Esophagus (tissue), 2 donors: ENCODE results near the gene HPSE. TPM values are rescaled to one million over a fixed set of nuclear protein-coding genes. Genes with fewer than 3 reads are reported as not detected.

ENCODE experiments used
- H3K27ac ChIP-seq, 2 donors: one replicate each; pipeline ENCODE4 v1.5.1; 2013; ENCODE audit warnings: low read depth in 2 of 2, mild to moderate bottlenecking in 2 of 2, inconsistent platforms in 1 of 2, low read length in 1 of 2, moderate library complexity in 1 of 2
- H3K27me3 ChIP-seq, 2 donors: one replicate each; pipeline ENCODE4 v1.6.1; 2013; ENCODE audit warnings: low read length in 2 of 2, control low read depth in 1 of 2, mild to moderate bottlenecking in 1 of 2; ENCODE audit not compliant: insufficient read depth in 2 of 2, control insufficient read depth in 1 of 2
- H3K36me3 ChIP-seq, 2 donors: one replicate each; pipeline ENCODE4 v1.6.1; 2013; ENCODE audit warnings: low read length in 1 of 2; ENCODE audit not compliant: control insufficient read depth in 2 of 2, insufficient read depth in 2 of 2
- H3K4me1 ChIP-seq, 2 donors: one replicate each; pipeline ENCODE4 v1.6.1; 2013; ENCODE audit warnings: low read length in 1 of 2; ENCODE audit not compliant: control insufficient read depth in 2 of 2, insufficient read depth in 2 of 2
- H3K4me3 ChIP-seq, 2 donors: one replicate each; pipeline ENCODE4 v1.5.1; 2013; ENCODE audit warnings: low read length in 2 of 2, mild to moderate bottlenecking in 2 of 2, low read depth in 1 of 2, moderate library complexity in 1 of 2
- H3K9me3 ChIP-seq, 2 donors: one replicate each; pipeline ENCODE4 v1.6.1; 2013; ENCODE audit warnings: mild to moderate bottlenecking in 2 of 2, low read depth in 1 of 2, low read length in 1 of 2, moderate library complexity in 1 of 2; ENCODE audit not compliant: control insufficient read depth in 2 of 2, insufficient read depth in 1 of 2
- WGBS, 2 donors: extraction: QIAGEN DNeasy Blood & Tissue Kit; methylation state at CpG; one replicate each; pipeline ENCODE4 v1.1.7; 2013; 5-methylcytosine and 5-hydroxymethylcytosine counted together
- polyA plus RNA-seq, 2 donors: library from polyadenylated mRNA; stranded (reverse); fragments of 200-250 nt; gene quantifications; one replicate each; pipeline ENCODE4 v1.2.3, GENCODE V29; 2013
- donor health status: healthy with polysubstance abuse.
- donor health status: Bipolar disorder and iron deficiency.

HPSE gene
- polyA plus RNA-seq = 10 to 100 TPM; 15.9 to 16.7 TPM

- Histone ChIP-seq H3K4me1 (peaks cover 0 to 10% of the 10 kb centered on the region in 2 donors), H3K27ac (peak within 1 kb of the TSS; percentile 36 to 47), H3K36me3 (no peaks in the 10 kb centered on the region), H3K27me3 (no peaks in the 10 kb centered on the region), H3K4me3 (peak within 1 kb of the TSS; percentile 63 to 65), H3K9me3 (no peaks in the 10 kb centered on the region)
- WGBS, 2 donors = 1% methylated on average over 51 to 63 of the region's 63 CpGs
Observed at GRCh38 chr4:83334425-83335241, at the start of gene HPSE. TSS of gene HPSE (minus strand) at chr4:83334848. CDS start at chr4:83334782, 66 bp downstream.

GRCh38 chr4:83382850-83383249 is 48.2 kb upstream of the HPSE start:
- no peaks in the 10 kb centered on the region for H3K27me3 ChIP-seq
- 62 to 79% methylated on average over 2 of the region's 2 CpGs for WGBS, 2 donors
- H3K4me1 ChIP-seq = peaks cover 0 to 2% of the 10 kb centered on the region in 2 donors
- H3K4me3 ChIP-seq = no peak overlapping the region
- H3K9me3 ChIP-seq = peaks cover 5 to 7% of the 10 kb centered on the region in 2 donors
- H3K36me3 ChIP-seq = no peaks in the 10 kb centered on the region
- no peak overlapping the region for H3K27ac ChIP-seq

DNA sequence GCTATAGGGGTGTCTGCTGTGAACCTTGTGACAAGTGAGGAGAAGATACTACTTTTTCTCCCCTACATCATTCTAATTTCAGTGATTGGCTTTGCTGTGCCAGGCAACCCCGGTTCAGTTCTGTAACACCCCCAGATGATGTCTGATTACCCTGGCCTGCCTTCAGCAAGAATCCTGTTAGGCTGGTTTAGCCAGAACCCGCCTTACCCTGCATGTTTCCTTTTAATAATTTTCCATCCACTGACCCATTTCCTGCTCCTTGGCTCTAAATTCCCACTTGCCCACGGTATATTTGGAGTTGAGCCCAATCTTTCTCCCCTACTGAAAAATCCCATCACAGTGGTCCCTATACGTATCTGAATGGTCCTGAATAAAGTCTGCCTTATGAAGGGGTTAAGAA is 46.5 kb upstream of the HPSE start:
- no peak overlapping the region for H3K27ac ChIP-seq
- no peaks in the 10 kb centered on the region for H3K36me3 ChIP-seq
- H3K27me3 ChIP-seq = no peaks in the 10 kb centered on the region
- H3K4me1 ChIP-seq = peaks cover 0 to 2% of the 10 kb centered on the region in 2 donors
- 54 to 60% methylated on average over 4 of the region's 4 CpGs for WGBS, 2 donors
- H3K4me3 ChIP-seq = no peak overlapping the region
- peaks cover 5 to 7% of the 10 kb centered on the region in 2 donors for H3K9me3 ChIP-seq

DNA sequence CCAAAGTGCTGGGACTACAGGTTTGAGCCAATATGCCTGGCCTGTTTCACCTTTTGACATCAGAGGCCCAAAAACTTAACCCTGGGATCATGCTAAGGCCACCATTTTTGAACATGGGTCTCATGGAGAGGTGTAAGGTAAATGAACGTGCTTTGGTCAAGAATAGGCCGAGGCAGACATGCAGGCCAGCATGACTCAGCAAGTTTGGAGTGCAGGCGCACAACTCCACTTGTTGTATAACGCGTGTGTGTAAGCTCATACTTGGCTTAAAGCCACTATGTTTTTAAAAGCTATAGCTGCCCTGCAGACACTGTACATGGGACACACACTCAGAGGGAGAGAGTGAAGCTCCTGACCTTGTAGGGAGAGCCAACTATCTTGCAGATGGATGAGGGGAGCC is 43.8 kb upstream of the HPSE start:
- no peak overlapping the region for H3K4me3 ChIP-seq
- peaks cover 0 to 2% of the 10 kb centered on the region in 2 donors for H3K4me1 ChIP-seq
- peaks cover 5 to 7% of the 10 kb centered on the region in 2 donors for H3K9me3 ChIP-seq
- 80 to 88% methylated on average over 5 of the region's 5 CpGs for WGBS, 2 donors
- H3K36me3 ChIP-seq = no peaks in the 10 kb centered on the region
- no peaks in the 10 kb centered on the region for H3K27me3 ChIP-seq
- peak overlapping the region in 1 of 2 donors; percentile 4 for H3K27ac ChIP-seq

GRCh38 chr4:83372931-83373330 is 38.3 kb upstream of the HPSE start:
- Histone ChIP-seq H3K4me1 (no peaks in the 10 kb centered on the region), H3K36me3 (no peaks in the 10 kb centered on the region), H3K4me3 (no peak overlapping the region), H3K27me3 (no peaks in the 10 kb centered on the region), H3K9me3 (no peaks in the 10 kb centered on the region), H3K27ac (no peak overlapping the region)
- WGBS, 2 donors = 74 to 75% methylated on average over 1 of the region's 1 CpG

GRCh38 chr4:83371936-83372335 is 37.3 kb upstream of the HPSE start:
- no peaks in the 10 kb centered on the region for H3K27me3 ChIP-seq
- no peaks in the 10 kb centered on the region for H3K9me3 ChIP-seq
- H3K27ac ChIP-seq = no peak overlapping the region
- no peak overlapping the region for H3K4me3 ChIP-seq
- 27 to 67% methylated on average over 1 of the region's 1 CpG for WGBS, 2 donors
- H3K36me3 ChIP-seq = no peaks in the 10 kb centered on the region
- no peaks in the 10 kb centered on the region for H3K4me1 ChIP-seq

- H3K27ac ChIP-seq = no peak overlapping the region
- no peaks in the 10 kb centered on the region for H3K36me3 ChIP-seq
- no peak overlapping the region for H3K4me3 ChIP-seq
- no peaks in the 10 kb centered on the region for H3K27me3 ChIP-seq
- H3K9me3 ChIP-seq = no peaks in the 10 kb centered on the region
- 95 to 96% methylated on average over 5 of the region's 5 CpGs for WGBS, 2 donors
- H3K4me1 ChIP-seq = no peaks in the 10 kb centered on the region
Observed at GRCh38 chr4:83371235-83371634, 36.6 kb upstream of the HPSE start.

DNA sequence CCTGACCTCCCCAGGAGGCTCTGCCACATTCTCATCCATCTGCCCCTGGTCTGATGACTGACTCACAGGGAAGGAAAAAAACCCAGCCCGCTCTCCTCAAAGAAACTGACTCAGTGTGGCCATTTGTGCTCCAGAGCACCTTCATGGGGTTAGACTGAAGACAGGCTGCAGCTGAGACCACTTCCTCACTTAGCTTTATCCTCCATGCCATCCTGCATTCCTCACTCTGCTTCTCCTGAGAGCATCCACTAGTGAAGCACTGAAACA is 35.9 kb upstream of the HPSE start:
- Histone ChIP-seq H3K36me3 (no peaks in the 10 kb centered on the region), H3K4me1 (no peaks in the 10 kb centered on the region), H3K27me3 (no peaks in the 10 kb centered on the region), H3K4me3 (no peak overlapping the region), H3K27ac (no peak overlapping the region), H3K9me3 (no peaks in the 10 kb centered on the region)
- WGBS, 2 donors = 80 to 94% methylated on average over 1 of the region's 1 CpG

DNA sequence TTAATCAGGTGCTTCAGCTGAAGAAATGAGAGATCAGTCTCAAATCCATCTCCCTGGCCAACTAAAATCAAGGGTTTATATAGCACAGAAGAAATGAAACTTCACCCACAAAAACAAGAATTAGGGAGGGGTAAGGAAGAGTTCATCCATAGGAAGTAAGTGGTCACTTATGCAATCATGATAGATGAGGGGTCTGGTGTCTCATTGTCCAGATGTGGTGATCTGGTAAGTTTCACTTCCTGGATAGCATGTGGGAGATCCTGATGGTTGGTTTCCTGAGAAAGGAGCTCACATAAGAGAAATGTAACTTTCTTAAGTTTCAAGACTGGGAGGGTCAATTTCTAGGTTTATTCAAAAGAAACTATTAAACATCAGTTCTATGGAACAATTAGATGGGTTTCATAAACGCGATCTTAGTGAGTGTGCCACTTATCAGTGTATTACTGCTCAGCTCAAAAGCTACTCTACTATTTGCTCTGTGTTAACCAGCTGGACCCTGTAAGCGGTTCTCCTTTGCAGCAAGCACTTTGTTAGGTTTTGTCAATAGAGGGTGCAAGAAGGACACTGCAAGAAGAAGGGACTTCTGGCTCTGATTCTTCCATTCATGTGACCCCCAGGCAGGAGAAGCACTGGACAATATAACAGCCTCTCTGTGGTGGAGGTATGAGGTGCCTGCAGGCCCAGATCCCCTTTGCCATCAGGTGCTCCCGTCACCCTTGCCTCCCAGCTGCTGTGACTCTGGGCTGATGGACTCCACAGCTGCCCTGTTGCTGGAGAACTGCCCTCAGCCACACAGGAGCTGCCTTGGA is 35.4 kb upstream of the HPSE start:
- Histone ChIP-seq H3K36me3 (no peaks in the 10 kb centered on the region), H3K4me1 (no peaks in the 10 kb centered on the region), H3K4me3 (no peak overlapping the region), H3K27me3 (no peaks in the 10 kb centered on the region), H3K9me3 (no peaks in the 10 kb centered on the region), H3K27ac (no peak overlapping the region)
- 74 to 83% methylated on average over 4 of the region's 4 CpGs for WGBS, 2 donors
